HL-60 (cell line): ENCODE results near the gene KCNJ6.

ENCODE experiments used
- POLR2AphosphoS5 ChIP-seq: IDR thresholded peaks from 2 replicates; pipeline ENCODE4 v1.6.1; 2012; ENCODE audit warnings: low read depth
- SPI1 ChIP-seq: IDR thresholded peaks from 2 replicates; pipeline ENCODE4 v1.6.1; 2012; ENCODE audit warnings: low read depth, mild to moderate bottlenecking, borderline replicate concordance
- TF ChIP-seq, protein P1 (sequence below): IDR thresholded peaks from one replicate; pipeline ENCODE4 v1.5.1; 2011; ENCODE audit warnings: low read length, control low read depth, inconsistent platforms; ENCODE audit not compliant: insufficient read depth
- TF ChIP-seq, protein P2 (sequence below): IDR thresholded peaks from 2 replicates; pipeline ENCODE4 v1.6.1; 2012; ENCODE audit warnings: low read depth; ENCODE audit not compliant: insufficient replicate concordance

- no peak for TF ChIP-seq SPI1
- no peak for TF ChIP-seq POLR2AphosphoS5
- TF ChIP-seq, protein P1, sequence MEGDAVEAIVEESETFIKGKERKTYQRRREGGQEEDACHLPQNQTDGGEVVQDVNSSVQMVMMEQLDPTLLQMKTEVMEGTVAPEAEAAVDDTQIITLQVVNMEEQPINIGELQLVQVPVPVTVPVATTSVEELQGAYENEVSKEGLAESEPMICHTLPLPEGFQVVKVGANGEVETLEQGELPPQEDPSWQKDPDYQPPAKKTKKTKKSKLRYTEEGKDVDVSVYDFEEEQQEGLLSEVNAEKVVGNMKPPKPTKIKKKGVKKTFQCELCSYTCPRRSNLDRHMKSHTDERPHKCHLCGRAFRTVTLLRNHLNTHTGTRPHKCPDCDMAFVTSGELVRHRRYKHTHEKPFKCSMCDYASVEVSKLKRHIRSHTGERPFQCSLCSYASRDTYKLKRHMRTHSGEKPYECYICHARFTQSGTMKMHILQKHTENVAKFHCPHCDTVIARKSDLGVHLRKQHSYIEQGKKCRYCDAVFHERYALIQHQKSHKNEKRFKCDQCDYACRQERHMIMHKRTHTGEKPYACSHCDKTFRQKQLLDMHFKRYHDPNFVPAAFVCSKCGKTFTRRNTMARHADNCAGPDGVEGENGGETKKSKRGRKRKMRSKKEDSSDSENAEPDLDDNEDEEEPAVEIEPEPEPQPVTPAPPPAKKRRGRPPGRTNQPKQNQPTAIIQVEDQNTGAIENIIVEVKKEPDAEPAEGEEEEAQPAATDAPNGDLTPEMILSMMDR: no peak
- TF ChIP-seq, protein P2, sequence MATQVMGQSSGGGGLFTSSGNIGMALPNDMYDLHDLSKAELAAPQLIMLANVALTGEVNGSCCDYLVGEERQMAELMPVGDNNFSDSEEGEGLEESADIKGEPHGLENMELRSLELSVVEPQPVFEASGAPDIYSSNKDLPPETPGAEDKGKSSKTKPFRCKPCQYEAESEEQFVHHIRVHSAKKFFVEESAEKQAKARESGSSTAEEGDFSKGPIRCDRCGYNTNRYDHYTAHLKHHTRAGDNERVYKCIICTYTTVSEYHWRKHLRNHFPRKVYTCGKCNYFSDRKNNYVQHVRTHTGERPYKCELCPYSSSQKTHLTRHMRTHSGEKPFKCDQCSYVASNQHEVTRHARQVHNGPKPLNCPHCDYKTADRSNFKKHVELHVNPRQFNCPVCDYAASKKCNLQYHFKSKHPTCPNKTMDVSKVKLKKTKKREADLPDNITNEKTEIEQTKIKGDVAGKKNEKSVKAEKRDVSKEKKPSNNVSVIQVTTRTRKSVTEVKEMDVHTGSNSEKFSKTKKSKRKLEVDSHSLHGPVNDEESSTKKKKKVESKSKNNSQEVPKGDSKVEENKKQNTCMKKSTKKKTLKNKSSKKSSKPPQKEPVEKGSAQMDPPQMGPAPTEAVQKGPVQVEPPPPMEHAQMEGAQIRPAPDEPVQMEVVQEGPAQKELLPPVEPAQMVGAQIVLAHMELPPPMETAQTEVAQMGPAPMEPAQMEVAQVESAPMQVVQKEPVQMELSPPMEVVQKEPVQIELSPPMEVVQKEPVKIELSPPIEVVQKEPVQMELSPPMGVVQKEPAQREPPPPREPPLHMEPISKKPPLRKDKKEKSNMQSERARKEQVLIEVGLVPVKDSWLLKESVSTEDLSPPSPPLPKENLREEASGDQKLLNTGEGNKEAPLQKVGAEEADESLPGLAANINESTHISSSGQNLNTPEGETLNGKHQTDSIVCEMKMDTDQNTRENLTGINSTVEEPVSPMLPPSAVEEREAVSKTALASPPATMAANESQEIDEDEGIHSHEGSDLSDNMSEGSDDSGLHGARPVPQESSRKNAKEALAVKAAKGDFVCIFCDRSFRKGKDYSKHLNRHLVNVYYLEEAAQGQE: no peak
Measured at GRCh38 chr21:37658121-37658816, 258.0 kb downstream of the KCNJ6 start.
